Smooth muscle cell (in vitro differentiated cells): ENCODE measurements around the gene POLL. TPM values are rescaled to one million over a fixed set of nuclear protein-coding genes. Genes with fewer than 3 reads are reported as not detected.

Experiments
- DNase-seq: peaks from one replicate; lab custom pipeline; 2025; ENCODE audit not compliant: unreplicated experiment; lab: John Stamatoyannopoulos, UW
- H2AFZ ChIP-seq: fragments of 200-600 bp; sonication (generic); 2 replicates; pipeline ENCODE4 v1.6.0; 2016; ENCODE audit warnings: antibody characterized with exemption, low read depth, mild to moderate bottlenecking
- H3F3A ChIP-seq: fragments of 200-600 bp; sonication (generic); 2 replicates; pipeline ENCODE4 v1.6.0; 2017; ENCODE audit warnings: antibody characterized with exemption, low read depth
- H3K27ac ChIP-seq: fragments of 200-600 bp; sonication (generic); 2 replicates; pipeline ENCODE4 v1.5.1; 2016; ENCODE audit warnings: low read depth, mild to moderate bottlenecking
- H3K27me3 ChIP-seq: fragments of 200-600 bp; sonication (generic); 2 replicates; pipeline ENCODE4 v1.6.1; 2016; ENCODE audit warnings: low read depth, mild to moderate bottlenecking
- H3K36me3 ChIP-seq: fragments of 200-600 bp; sonication (generic); 2 replicates; pipeline ENCODE4 v1.5.1; 2016; ENCODE audit warnings: low read depth
- H3K4me1 ChIP-seq: fragments of 200-600 bp; sonication (generic); 2 replicates; pipeline ENCODE4 v1.5.1; 2016; ENCODE audit warnings: low read depth
- H3K4me2 ChIP-seq: fragments of 200-600 bp; sonication (generic); 2 replicates; pipeline ENCODE4 v1.6.0; 2016; ENCODE audit warnings: mild to moderate bottlenecking
- H3K4me3 ChIP-seq: fragments of 200-600 bp; sonication (generic); 2 replicates; pipeline ENCODE4 v1.5.1; 2016; ENCODE audit warnings: mild to moderate bottlenecking
- H3K79me2 ChIP-seq: fragments of 200-600 bp; sonication (generic); 2 replicates; pipeline ENCODE4 v1.6.0; 2016; ENCODE audit warnings: low read depth, mild to moderate bottlenecking
- H3K9ac ChIP-seq: fragments of 200-600 bp; sonication (generic); 2 replicates; pipeline ENCODE4 v1.6.0; 2016; ENCODE audit warnings: low read depth
- H3K9me3 ChIP-seq: fragments of 200-600 bp; sonication (generic); replicated peaks from 2 replicates; pipeline ENCODE4 v1.5.1; 2016; ENCODE audit warnings: low read depth
- H4K20me1 ChIP-seq: fragments of 200-600 bp; sonication (generic); 2 replicates; pipeline ENCODE4 v1.6.0; 2016; ENCODE audit warnings: low read depth
- WGBS: methylation state at CpG from one replicate; pipeline ENCODE4 v1.1.7; 2016; ENCODE audit warnings: low lambda C conversion rate; 5-methylcytosine and 5-hydroxymethylcytosine counted together
- polyA plus RNA-seq: library from polyadenylated mRNA; unstranded; fragments of >200 nt; fragmentation: Nextera tagmentation; extraction: Ambion mirVana; gene quantifications from 2 replicates; pipeline ENCODE4 v1.2.1, GENCODE V29; 2016
- total RNA-seq: library from RNA; depleted of rRNA; stranded (reverse); fragments of >200 nt; gene quantifications from 2 replicates; pipeline ENCODE4 v1.2.3, GENCODE V29; 2014
- TF ChIP-seq, protein P1 (sequence below): fragments of 200-600 bp; sonication (generic); IDR thresholded peaks from 2 replicates; pipeline ENCODE4 v1.5.1; 2017; ENCODE audit warnings: borderline replicate concordance, mild to moderate bottlenecking, antibody characterized with exemption; ENCODE audit not compliant: insufficient read depth, poor library complexity, severe bottlenecking

POLL gene
- total and polyA plus RNA-seq, 2 experiments from 2014 or later: 14.6 to 15.1 TPM

- Histone ChIP-seq H2AFZ (peak overlapping the region; percentile 77), H3K4me1 (peaks cover 13% of the 10 kb centered on the region), H3K27ac (no peak overlapping the region), H3K79me2 (no peaks in the 10 kb centered on the region), H3K9ac (no peak overlapping the region), H3K27me3 (peaks cover 48% of the 10 kb centered on the region), H3F3A (no peaks in the 10 kb centered on the region), H3K36me3 (no peaks in the 10 kb centered on the region), H3K9me3 (no peaks in the 10 kb centered on the region), H3K4me3 (peak overlapping the region; percentile 73), H4K20me1 (no peaks in the 10 kb centered on the region), H3K4me2 (peak overlapping the region; percentile 98)
- 3% methylated on average over 36 of the region's 56 CpGs for WGBS
- TF ChIP-seq, protein P1, sequence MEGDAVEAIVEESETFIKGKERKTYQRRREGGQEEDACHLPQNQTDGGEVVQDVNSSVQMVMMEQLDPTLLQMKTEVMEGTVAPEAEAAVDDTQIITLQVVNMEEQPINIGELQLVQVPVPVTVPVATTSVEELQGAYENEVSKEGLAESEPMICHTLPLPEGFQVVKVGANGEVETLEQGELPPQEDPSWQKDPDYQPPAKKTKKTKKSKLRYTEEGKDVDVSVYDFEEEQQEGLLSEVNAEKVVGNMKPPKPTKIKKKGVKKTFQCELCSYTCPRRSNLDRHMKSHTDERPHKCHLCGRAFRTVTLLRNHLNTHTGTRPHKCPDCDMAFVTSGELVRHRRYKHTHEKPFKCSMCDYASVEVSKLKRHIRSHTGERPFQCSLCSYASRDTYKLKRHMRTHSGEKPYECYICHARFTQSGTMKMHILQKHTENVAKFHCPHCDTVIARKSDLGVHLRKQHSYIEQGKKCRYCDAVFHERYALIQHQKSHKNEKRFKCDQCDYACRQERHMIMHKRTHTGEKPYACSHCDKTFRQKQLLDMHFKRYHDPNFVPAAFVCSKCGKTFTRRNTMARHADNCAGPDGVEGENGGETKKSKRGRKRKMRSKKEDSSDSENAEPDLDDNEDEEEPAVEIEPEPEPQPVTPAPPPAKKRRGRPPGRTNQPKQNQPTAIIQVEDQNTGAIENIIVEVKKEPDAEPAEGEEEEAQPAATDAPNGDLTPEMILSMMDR: peak; percentile 92
- DNase-seq: peak; percentile 53
Measured at GRCh38 chr10:101569622-101570427, 18.2 kb downstream of the POLL start.

DNA sequence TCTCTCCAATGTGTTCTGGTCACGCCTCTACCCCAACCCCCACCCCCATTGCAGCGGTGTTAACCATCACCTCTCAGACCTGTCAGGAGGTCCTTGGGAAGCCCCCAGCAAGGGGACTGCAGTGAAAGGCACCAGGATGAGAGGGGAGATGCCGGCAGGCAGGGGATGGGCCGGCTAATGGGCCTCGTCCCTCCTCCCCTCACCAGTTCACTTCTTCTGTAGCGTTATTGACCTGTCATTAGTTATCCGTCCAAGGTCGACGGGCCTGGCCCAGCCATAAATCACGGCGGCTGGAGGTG lies 18.8 kb downstream of the POLL start:
- Histone ChIP-seq H3K9me3 (no peaks in the 10 kb centered on the region), H3K4me2 (peak overlapping the region; percentile 98), H3K79me2 (no peaks in the 10 kb centered on the region), H3K4me1 (peaks cover 13% of the 10 kb centered on the region), H2AFZ (no peak overlapping the region), H3K9ac (no peak overlapping the region), H3K27me3 (peaks cover 52% of the 10 kb centered on the region), H3F3A (no peaks in the 10 kb centered on the region), H3K36me3 (no peaks in the 10 kb centered on the region), H3K27ac (no peak overlapping the region), H3K4me3 (peak overlapping the region; percentile 73), H4K20me1 (no peaks in the 10 kb centered on the region)
- DNase-seq: no peak
- 17% methylated on average over 11 of the region's 11 CpGs for WGBS
- TF ChIP-seq, protein P1: no peak

DNA sequence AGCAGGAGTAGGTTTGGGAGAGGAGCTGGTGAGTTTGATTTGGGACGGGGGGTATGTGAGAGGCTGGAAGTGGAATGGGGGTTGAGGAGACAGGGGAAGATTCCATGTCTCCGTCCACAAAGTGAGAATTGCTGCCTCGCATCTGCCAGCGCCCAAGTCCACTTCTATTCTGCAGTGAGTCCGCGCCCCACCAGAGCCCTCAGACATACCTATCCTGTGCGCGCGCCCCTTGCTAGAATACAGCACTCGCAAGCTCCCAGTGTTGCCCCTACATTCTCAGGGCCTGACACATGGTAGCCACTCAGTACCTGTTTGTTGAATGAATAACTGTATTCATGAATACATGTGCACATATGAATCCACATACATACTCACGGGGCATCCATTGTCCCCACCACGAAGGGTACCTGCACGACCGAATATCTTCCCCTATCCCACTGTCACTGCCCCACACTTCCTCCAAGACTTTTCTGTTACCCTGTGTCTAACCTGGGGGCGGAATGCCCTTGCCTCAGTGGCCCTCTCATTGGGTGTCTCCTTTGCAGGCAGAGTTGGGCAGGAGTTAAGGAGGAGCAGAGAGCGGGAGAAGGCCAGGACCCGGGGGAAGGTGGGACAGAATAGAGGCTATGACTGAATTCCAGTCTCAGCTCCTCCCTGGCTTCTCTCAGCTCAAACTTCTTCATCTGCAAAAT lies 19.9 kb downstream of the POLL start:
- TF ChIP-seq, protein P1: no peak
- WGBS: 90% methylated on average over 17 of the region's 17 CpGs

More for the DNA sequence above, 19.9 kb downstream of the POLL start:
- Histone ChIP-seq H2AFZ (no peak overlapping the region), H3K4me3 (no peak overlapping the region), H3K4me1 (peaks cover 13% of the 10 kb centered on the region), H3K9ac (no peak overlapping the region), H3K9me3 (no peaks in the 10 kb centered on the region), H3K27ac (no peak overlapping the region), H3K4me2 (no peak overlapping the region), H4K20me1 (no peaks in the 10 kb centered on the region), H3K36me3 (no peaks in the 10 kb centered on the region), H3F3A (no peaks in the 10 kb centered on the region), H3K79me2 (no peaks in the 10 kb centered on the region), H3K27me3 (peaks cover 52% of the 10 kb centered on the region)
- no peak for DNase-seq
